ENCODE data around the gene XRCC4. TPM values are rescaled to one million over a fixed set of nuclear protein-coding genes. Genes with fewer than 3 reads are reported as not detected.

Gene XRCC4
- polyA plus RNA-seq, 1 of the 3 experiments (the other 2 are of a cell fraction), result 1.8 TPM

DNA sequence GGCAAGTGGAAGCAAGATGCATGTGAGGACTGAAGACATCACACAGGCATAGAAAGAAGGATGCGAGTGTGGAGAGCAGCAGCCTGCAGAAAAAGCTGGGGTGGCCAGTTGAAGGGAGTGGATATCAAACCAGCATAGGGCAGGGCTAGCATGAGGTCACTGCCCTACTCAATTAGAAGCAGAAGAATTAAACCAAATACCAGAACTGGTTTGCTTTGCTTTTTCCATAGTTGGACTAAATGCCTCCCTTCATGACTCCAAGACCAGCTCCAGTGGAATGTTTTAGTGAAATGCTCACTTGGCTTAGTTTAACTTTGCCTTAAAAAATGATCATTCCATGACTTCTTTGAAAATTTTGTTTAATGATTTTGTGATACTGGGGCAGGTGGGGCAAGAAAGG is 46.0 kb upstream of the XRCC4 start:
- Histone ChIP-seq H3K9me2 (no peaks in the 10 kb centered on the region), H3K9me3 (no peaks in the 10 kb centered on the region), H3K27ac (ENCODE audit: low read depth in 2 of 2, low read length in 1 of 2) (no peak overlapping the region), H3K9ac (no peak overlapping the region), H2AFZ (ENCODE audit: low read depth) (no peak overlapping the region), H3K4me3 (ENCODE audit: low read depth in 2 of 2, low read length in 1 of 2) (no peak overlapping the region), H3K79me2 (ENCODE audit: insufficient read depth) (no peaks in the 10 kb centered on the region), H3K4me2 (no peak overlapping the region), H3K36me3 (replicated peaks in 1 of 2; ENCODE audit: control insufficient read depth in 1 of 2, insufficient read depth in 2 of 2, low read length in 1 of 2) (no peaks in the 10 kb centered on the region), H3K4me1 (ENCODE audit: control insufficient read depth in 1 of 2, insufficient read depth in 2 of 2, low read depth in 1 of 2, low read length in 1 of 2) (peaks cover 0 to 20% of the 10 kb centered on the region in 2 experiments; a peak in 2 of 4 replicates), H3K27me3 (ENCODE audit: insufficient read depth) (no peaks in the 10 kb centered on the region), H3F3A (replicated peaks; ENCODE audit: insufficient read depth) (no peaks in the 10 kb centered on the region), H4K20me1 (ENCODE audit: insufficient read depth) (no peaks in the 10 kb centered on the region)
- TF ChIP-seq TAF1 (IDR thresholded peaks at IDR 0.05; ENCODE audit: borderline replicate concordance, low read depth, low read length), result no peak
- TF ChIP-seq FOXM1 (IDR thresholded peaks at IDR 0.05; ENCODE audit: low read depth), result no peak
- no peak for TF ChIP-seq ELF1 (IDR thresholded peaks at IDR 0.05)
- TF ChIP-seq, protein P1, sequence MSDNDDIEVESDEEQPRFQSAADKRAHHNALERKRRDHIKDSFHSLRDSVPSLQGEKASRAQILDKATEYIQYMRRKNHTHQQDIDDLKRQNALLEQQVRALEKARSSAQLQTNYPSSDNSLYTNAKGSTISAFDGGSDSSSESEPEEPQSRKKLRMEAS (IDR thresholded peaks at IDR 0.05; ENCODE audit: low read depth), result no peak
- no peak for DNase-seq
- 88% methylated on average over 1 of the region's 1 CpG for WGBS (ENCODE audit: low lambda C conversion rate)
- ChIA-PET POLR2A (no interaction called here), CTCF (no interaction called here)

DNA sequence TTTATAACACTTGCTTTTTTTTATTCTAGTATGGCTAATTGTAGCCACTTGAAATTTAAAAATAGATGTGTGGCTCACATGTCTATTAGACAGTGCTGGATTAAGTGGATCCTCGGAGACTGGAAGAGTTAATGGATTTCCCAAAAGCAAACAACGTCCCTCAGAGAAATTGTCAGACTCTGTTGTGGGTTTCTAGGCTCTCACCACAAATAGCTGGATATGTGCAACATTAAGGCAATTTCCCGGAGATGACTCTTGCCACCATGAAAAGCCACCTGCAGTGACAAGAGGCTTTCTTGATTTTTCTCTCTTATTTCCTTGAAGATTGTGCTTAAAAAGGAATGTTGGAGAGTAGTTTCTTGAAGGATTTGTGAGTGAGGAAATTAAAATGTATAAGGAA is 43.3 kb upstream of the XRCC4 start:
- DNase-seq, result no peak
- Histone ChIP-seq H3K36me3 (replicated peaks in 1 of 2; ENCODE audit: control insufficient read depth in 1 of 2, insufficient read depth in 2 of 2, low read length in 1 of 2) (no peaks in the 10 kb centered on the region), H3K27ac (ENCODE audit: low read depth in 2 of 2, low read length in 1 of 2) (peak overlapping the region in 1 of 2 experiments; percentile 3; a peak in 1 of 4 replicates), H3K79me2 (ENCODE audit: insufficient read depth) (no peaks in the 10 kb centered on the region), H3K4me1 (ENCODE audit: control insufficient read depth in 1 of 2, insufficient read depth in 2 of 2, low read depth in 1 of 2, low read length in 1 of 2) (peaks cover 0 to 22% of the 10 kb centered on the region in 2 experiments; a peak in 2 of 4 replicates), H3K9me3 (no peaks in the 10 kb centered on the region), H3K27me3 (ENCODE audit: insufficient read depth) (no peaks in the 10 kb centered on the region), H3K9ac (no peak overlapping the region), H3K4me3 (ENCODE audit: low read depth in 2 of 2, low read length in 1 of 2) (no peak overlapping the region), H3F3A (replicated peaks; ENCODE audit: insufficient read depth) (no peaks in the 10 kb centered on the region), H3K4me2 (no peak overlapping the region), H3K9me2 (no peaks in the 10 kb centered on the region), H2AFZ (ENCODE audit: low read depth) (no peak overlapping the region), H4K20me1 (ENCODE audit: insufficient read depth) (no peaks in the 10 kb centered on the region)
- 91% methylated on average over 3 of the region's 3 CpGs for WGBS (ENCODE audit: low lambda C conversion rate)
- TF ChIP-seq POLR2AphosphoS5 (IDR thresholded peaks at IDR 0.05; ENCODE audit: low read depth, low read length) (no peak), FOSL2 (IDR thresholded peaks at IDR 0.05; ENCODE audit: borderline replicate concordance, low read depth) (no peak)
- CTCF ChIA-PET, result interaction anchor here (0.7 to 1.4 kb wide), 2 partner anchors 10 to 413 kb away, joined by 3 to 4 read pairs; no protein-coding TSS in a partner anchor
- POLR2A ChIA-PET, result no interaction called here

DNA sequence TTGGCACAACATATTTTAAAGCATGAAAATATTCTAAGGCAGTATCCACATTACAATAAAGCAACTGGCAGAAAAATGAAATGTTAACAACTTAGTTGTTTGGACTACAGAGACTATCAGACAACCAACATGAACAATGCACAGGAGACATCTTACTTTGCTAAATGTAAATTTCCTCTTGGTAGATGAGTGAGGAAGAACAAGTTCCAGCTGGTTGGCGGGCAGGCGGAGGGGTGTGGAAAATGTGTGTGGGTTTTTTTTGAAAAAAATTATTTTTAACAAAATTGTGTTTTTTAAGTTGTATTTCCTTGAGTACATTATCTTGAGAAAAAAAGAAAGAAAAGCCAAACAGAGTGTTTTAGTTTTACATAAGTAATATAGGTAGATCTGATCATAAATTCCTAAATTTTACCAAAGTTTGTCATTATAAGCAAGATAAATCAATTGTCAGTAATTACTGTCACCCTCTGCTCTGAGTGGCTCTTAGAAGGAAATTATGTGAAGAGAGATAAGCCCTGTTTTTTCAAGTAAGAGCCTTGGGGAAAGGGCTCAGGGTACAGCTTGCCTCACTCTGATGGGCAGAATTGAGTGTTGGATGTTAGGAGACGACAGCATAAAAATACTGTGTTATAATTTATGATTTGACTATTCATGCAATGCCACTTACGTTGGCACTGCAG is 42.7 kb upstream of the XRCC4 start:
- Histone ChIP-seq H3F3A (replicated peaks; ENCODE audit: insufficient read depth) (no peaks in the 10 kb centered on the region), H3K4me3 (ENCODE audit: low read depth in 2 of 2, low read length in 1 of 2) (no peak overlapping the region), H3K27ac (ENCODE audit: low read depth in 2 of 2, low read length in 1 of 2) (peak overlapping the region in 1 of 2 experiments; percentile 99; a peak in 2 of 4 replicates), H3K4me1 (ENCODE audit: control insufficient read depth in 1 of 2, insufficient read depth in 2 of 2, low read depth in 1 of 2, low read length in 1 of 2) (peaks cover 0 to 22% of the 10 kb centered on the region in 2 experiments; a peak in 2 of 4 replicates), H3K9me2 (no peaks in the 10 kb centered on the region), H3K79me2 (ENCODE audit: insufficient read depth) (no peaks in the 10 kb centered on the region), H2AFZ (ENCODE audit: low read depth) (no peak overlapping the region), H3K4me2 (no peak overlapping the region), H4K20me1 (ENCODE audit: insufficient read depth) (no peaks in the 10 kb centered on the region), H3K36me3 (replicated peaks in 1 of 2; ENCODE audit: control insufficient read depth in 1 of 2, insufficient read depth in 2 of 2, low read length in 1 of 2) (no peaks in the 10 kb centered on the region), H3K9me3 (no peaks in the 10 kb centered on the region), H3K27me3 (ENCODE audit: insufficient read depth) (no peaks in the 10 kb centered on the region), H3K9ac (no peak overlapping the region)
- POLR2A ChIA-PET, result interaction anchor here (0.6 to 2.2 kb wide), 2 partner anchors 14 to 42 kb away, joined by 4 to 11 read pairs; partner anchors contain the start of genes TMEM167A and XRCC4
- peak; percentile 32; the same call in 1 of the 2 replicates for TF ChIP-seq GATA2 (CRISPR knock-in tag; IDR thresholded peaks at IDR 0.05)
- TF ChIP-seq, protein P2, sequence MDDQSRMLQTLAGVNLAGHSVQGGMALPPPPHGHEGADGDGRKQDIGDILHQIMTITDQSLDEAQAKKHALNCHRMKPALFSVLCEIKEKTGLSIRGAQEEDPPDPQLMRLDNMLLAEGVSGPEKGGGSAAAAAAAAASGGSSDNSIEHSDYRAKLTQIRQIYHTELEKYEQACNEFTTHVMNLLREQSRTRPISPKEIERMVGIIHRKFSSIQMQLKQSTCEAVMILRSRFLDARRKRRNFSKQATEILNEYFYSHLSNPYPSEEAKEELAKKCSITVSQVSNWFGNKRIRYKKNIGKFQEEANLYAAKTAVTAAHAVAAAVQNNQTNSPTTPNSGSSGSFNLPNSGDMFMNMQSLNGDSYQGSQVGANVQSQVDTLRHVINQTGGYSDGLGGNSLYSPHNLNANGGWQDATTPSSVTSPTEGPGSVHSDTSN (IDR thresholded peaks at IDR 0.05), result no peak
- DNase-seq, result no peak
- WGBS (ENCODE audit: low lambda C conversion rate), result 88% methylated on average over 4 of the region's 4 CpGs
- CTCF ChIA-PET, result interaction anchor here (0.9 to 1.4 kb wide), 3 partner anchors 11 to 393 kb away, joined by 3 to 4 read pairs (median 3); no protein-coding TSS in a partner anchor
